ENCODE measurements around the gene COL7A1. TPM values are rescaled to one million over a fixed set of nuclear protein-coding genes. Genes with fewer than 3 reads are reported as not detected.

The COL7A1 gene
- total and polyA plus RNA-seq, 2 donors (not counting 1 experiment from before 2014, with no cell fraction given): 0.75 to 2.1 TPM

DNA sequence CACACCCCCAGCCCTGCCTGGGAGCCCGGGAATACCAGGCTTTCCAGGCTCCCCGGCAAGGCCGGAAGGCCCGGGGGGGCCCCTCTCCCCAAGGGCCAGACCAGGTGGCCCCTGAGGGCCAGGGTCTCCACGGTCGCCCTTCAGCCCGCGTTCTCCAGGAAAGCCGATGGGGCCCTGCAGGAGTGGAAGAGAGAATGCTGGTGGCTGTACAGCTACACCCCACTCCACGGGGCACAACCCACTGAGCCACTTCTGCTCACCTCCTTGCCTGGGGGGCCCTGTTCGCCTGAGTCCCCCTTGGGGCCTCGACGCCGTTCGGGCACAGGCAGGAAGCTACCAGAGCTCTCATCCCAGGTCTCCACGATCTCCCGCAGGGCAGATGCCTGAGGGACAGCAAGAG is 19.8 kb downstream of the COL7A1 start:
- intact Hi-C loops (cut with micrococcal nuclease): no loop called here
- H3K36me3 ChIP-seq (replicated peaks in 1 of 2; ENCODE audit: control extremely low read depth in 1 of 2, control insufficient read depth in 1 of 2, extremely low read depth in 1 of 2, insufficient read depth in 2 of 2, low read length in 1 of 2): no peaks in the 10 kb centered on the region
- no peak overlapping the region for H3K9ac ChIP-seq (ENCODE audit: low read length)
- POLR2A ChIA-PET: no interaction called here
- WGBS (ENCODE audit: insufficient coverage): 91% methylated on average over 17 of the region's 17 CpGs
- H3K4me3 Mint-ChIP-seq: no peak overlapping the region
- H2AFZ ChIP-seq (ENCODE audit: insufficient read depth, low read depth, low read length, poor library complexity, severe bottlenecking): no peak overlapping the region
- no peaks in the 10 kb centered on the region for H3K9me3 ChIP-seq (ENCODE audit: control extremely low read depth in 1 of 3, control insufficient read depth in 2 of 3, insufficient read depth in 1 of 3, low read length in 2 of 3)
- no peaks in the 10 kb centered on the region for H3K9me3 Mint-ChIP-seq (ENCODE audit: insufficient read depth)
- H3K27me3 ChIP-seq (replicated peaks in 1 of 4; ENCODE audit: control extremely low read depth in 1 of 4, control insufficient read depth in 3 of 4, insufficient read depth in 4 of 4, low read length in 3 of 4): no peaks in the 10 kb centered on the region
- H3K27me3 Mint-ChIP-seq: no peaks in the 10 kb centered on the region
- no peak for TF ChIP-seq EZH2 (IDR thresholded peaks at IDR 0.05; ENCODE audit: borderline replicate concordance, insufficient read depth, low read depth, low read length, poor library complexity, severe bottlenecking)
- TF ChIP-seq, protein P1, sequence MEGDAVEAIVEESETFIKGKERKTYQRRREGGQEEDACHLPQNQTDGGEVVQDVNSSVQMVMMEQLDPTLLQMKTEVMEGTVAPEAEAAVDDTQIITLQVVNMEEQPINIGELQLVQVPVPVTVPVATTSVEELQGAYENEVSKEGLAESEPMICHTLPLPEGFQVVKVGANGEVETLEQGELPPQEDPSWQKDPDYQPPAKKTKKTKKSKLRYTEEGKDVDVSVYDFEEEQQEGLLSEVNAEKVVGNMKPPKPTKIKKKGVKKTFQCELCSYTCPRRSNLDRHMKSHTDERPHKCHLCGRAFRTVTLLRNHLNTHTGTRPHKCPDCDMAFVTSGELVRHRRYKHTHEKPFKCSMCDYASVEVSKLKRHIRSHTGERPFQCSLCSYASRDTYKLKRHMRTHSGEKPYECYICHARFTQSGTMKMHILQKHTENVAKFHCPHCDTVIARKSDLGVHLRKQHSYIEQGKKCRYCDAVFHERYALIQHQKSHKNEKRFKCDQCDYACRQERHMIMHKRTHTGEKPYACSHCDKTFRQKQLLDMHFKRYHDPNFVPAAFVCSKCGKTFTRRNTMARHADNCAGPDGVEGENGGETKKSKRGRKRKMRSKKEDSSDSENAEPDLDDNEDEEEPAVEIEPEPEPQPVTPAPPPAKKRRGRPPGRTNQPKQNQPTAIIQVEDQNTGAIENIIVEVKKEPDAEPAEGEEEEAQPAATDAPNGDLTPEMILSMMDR (IDR thresholded peaks at IDR 0.05): no peak
- no peaks in the 10 kb centered on the region for H3K4me1 Mint-ChIP-seq
- ATAC-seq (ENCODE audit: low read depth) (no peak), DNase-seq (no peak)
- H4K20me1 ChIP-seq (ENCODE audit: control insufficient read depth, insufficient read depth, low read length, poor library complexity, severe bottlenecking): no peaks in the 10 kb centered on the region
- no peak overlapping the region for H3K27ac ChIP-seq (ENCODE audit: low read length in 2 of 2)
- no peak overlapping the region for H3K4me3 ChIP-seq (ENCODE audit: control extremely low read depth in 1 of 5, extremely low read depth in 1 of 5, insufficient read depth in 1 of 5, low read depth in 2 of 5, low read length in 4 of 5)
- no peaks in the 10 kb centered on the region for H3K79me2 ChIP-seq (ENCODE audit: control insufficient read depth, insufficient read depth, low read length)
- no peak overlapping the region for H3K4me2 ChIP-seq (replicated peaks; ENCODE audit: low read depth, low read length, poor library complexity, severe bottlenecking)
- CTCF ChIA-PET: no interaction called here
- H3K27ac Mint-ChIP-seq: no peak overlapping the region
- no peaks in the 10 kb centered on the region for H3K4me1 ChIP-seq (ENCODE audit: control insufficient read depth in 2 of 2, insufficient read depth in 2 of 2, low read length in 2 of 2)

DNA sequence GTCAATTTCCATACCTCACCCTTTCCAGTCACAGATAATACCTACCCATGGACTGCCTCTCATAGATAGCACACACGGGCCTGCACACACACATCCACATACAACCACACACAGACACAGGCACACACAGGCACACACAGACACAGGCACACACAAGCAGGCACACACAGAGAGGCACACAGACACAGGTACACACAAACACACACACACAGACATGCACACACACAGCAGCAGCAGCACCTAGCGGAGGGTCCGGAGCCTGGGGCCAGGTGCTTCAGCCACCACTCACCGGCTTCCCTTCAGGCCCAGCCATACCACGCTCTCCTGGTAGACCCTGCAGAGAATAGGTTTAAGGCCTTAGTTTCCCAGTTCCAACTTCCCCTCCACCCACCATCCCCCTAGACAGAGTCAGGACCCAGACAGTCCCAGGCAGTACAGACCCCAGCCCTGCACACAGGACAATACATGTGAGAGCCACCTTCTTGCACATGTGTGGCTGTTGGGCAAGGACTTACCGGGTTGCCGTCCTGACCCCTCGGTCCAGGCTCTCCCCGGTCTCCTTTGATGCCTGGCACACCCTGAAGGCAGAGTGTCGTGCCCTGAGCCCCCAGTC is 21.1 kb downstream of the COL7A1 start:
- no peak for DNase-seq
- no peak for TF ChIP-seq EZH2 (IDR thresholded peaks at IDR 0.05; ENCODE audit: borderline replicate concordance, insufficient read depth, low read depth, low read length, poor library complexity, severe bottlenecking)
- TF ChIP-seq, protein P1 (IDR thresholded peaks at IDR 0.05): no peak
- Mint-ChIP-seq H3K27me3 (no peaks in the 10 kb centered on the region), H3K9me3 (ENCODE audit: insufficient read depth) (no peaks in the 10 kb centered on the region), H3K4me3 (no peak overlapping the region), H3K4me1 (no peaks in the 10 kb centered on the region), H3K27ac (no peak overlapping the region)
- Histone ChIP-seq H3K27ac (ENCODE audit: low read length in 2 of 2) (no peak overlapping the region), H3K27me3 (replicated peaks in 1 of 4; ENCODE audit: control extremely low read depth in 1 of 4, control insufficient read depth in 3 of 4, insufficient read depth in 4 of 4, low read length in 3 of 4) (no peaks in the 10 kb centered on the region), H3K9ac (ENCODE audit: low read length) (no peak overlapping the region), H3K4me1 (ENCODE audit: control insufficient read depth in 2 of 2, insufficient read depth in 2 of 2, low read length in 2 of 2) (no peaks in the 10 kb centered on the region), H3K4me3 (ENCODE audit: control extremely low read depth in 1 of 5, extremely low read depth in 1 of 5, insufficient read depth in 1 of 5, low read depth in 2 of 5, low read length in 4 of 5) (no peak overlapping the region), H2AFZ (ENCODE audit: insufficient read depth, low read depth, low read length, poor library complexity, severe bottlenecking) (no peak overlapping the region), H3K9me3 (ENCODE audit: control extremely low read depth in 1 of 3, control insufficient read depth in 2 of 3, insufficient read depth in 1 of 3, low read length in 2 of 3) (no peaks in the 10 kb centered on the region), H4K20me1 (ENCODE audit: control insufficient read depth, insufficient read depth, low read length, poor library complexity, severe bottlenecking) (no peaks in the 10 kb centered on the region), H3K79me2 (ENCODE audit: control insufficient read depth, insufficient read depth, low read length) (no peaks in the 10 kb centered on the region), H3K36me3 (replicated peaks in 1 of 2; ENCODE audit: control extremely low read depth in 1 of 2, control insufficient read depth in 1 of 2, extremely low read depth in 1 of 2, insufficient read depth in 2 of 2, low read length in 1 of 2) (no peaks in the 10 kb centered on the region), H3K4me2 (replicated peaks; ENCODE audit: low read depth, low read length, poor library complexity, severe bottlenecking) (no peak overlapping the region)
- POLR2A ChIA-PET: no interaction called here
- CTCF ChIA-PET: no interaction called here
- intact Hi-C loops (cut with micrococcal nuclease): no loop called here
- no peak for ATAC-seq (ENCODE audit: low read depth)
- WGBS (ENCODE audit: insufficient coverage): 92% methylated on average over 10 of the region's 10 CpGs

All from B cell (primary cell).